ENCODE results near the gene P2RX4. TPM values are rescaled to one million over a fixed set of nuclear protein-coding genes. Genes with fewer than 3 reads are reported as not detected.

Gene P2RX4
- total and polyA plus RNA-seq, 9 of the 15 experiments (the other 6 are each of a cell fraction or from before 2014, with no cell fraction given): 6.6 to 21.5 (median 11.7) TPM

DNA sequence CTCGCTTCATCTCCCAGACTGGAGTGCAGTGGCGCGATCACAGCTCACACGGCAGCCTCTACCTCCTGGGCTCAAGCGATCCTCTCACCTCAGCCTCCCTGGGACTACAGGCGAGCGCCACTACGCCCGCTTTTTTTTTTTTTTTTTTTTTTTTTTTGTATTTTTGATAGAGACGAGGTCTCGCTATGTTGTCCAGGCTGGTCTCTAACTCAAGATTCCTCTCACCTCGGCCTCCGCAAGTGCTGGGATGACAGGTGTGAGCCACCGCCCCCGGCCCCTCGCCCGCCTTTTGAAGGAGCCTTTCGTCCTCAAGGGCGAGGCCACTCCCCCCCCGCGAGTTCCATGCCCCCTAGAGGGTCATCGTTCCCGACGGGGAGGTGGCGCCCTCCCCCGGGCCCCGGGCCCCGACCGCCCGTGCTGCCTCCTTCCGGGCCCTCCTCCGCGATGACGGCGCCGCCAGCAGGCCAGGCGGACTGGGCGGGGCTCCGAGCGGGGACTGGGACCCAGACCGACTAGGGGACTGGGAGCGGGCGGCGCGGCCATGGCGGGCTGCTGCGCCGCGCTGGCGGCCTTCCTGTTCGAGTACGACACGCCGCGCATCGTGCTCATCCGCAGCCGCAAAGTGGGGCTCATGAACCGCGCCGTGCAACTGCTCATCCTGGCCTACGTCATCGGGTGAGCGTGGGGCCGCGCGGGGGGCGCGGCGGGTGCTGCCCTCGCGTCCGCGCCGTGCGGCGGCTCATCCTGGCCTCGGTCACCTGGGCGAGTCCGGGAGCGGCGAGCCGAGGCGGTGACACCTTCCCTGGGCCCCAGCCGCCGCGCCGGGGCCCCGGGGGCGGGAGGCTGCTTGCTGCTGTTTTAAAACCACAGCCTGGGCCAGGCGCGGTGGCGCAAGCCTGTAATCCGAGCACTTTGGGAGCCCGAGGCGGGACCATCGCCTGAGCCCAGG, at the start of gene P2RX4 (continued):
- TF ChIP-seq NR3C1 (CRISPR knock-in tag; IDR thresholded peaks at IDR 0.05) (0 out of 2 replicates have a peak, but pooled peaks have one; percentile 37), ZNF79 (CRISPR knock-in tag; IDR thresholded peaks at IDR 0.05; ENCODE audit: low read depth) (no peak), MCM2 (IDR thresholded peaks at IDR 0.05; ENCODE audit: low read depth) (no peak), ZNF584 (CRISPR knock-in tag; IDR thresholded peaks at IDR 0.05; ENCODE audit: low read depth) (no peak), NBN (IDR thresholded peaks at IDR 0.05; ENCODE audit: low read depth) (no peak), MBD2 (IDR thresholded peaks at IDR 0.05; ENCODE audit: borderline replicate concordance, low read depth) (no peak), ZNF764 (CRISPR knock-in tag; IDR thresholded peaks at IDR 0.05; ENCODE audit: low read depth) (no peak), U2AF2 (optimal IDR thresholded peaks at IDR 0.05; ENCODE audit: low read depth, low read length) (no peak), CBFB (CRISPR knock-in tag; IDR thresholded peaks at IDR 0.05) (peak; percentile 15; the same call in 1 of the 2 replicates), TRIM28 (IDR thresholded peaks at IDR 0.05) (no peak), FOXA1 (IDR thresholded peaks at IDR 0.05; ENCODE audit: borderline replicate concordance) (no peak), PHF8 (IDR thresholded peaks at IDR 0.05; ENCODE audit: borderline replicate concordance, low read length) (peak; percentile 99), NRF1 (conservative IDR thresholded peaks at IDR 0.05 in 1 of 2, IDR thresholded peaks at IDR 0.05 in 1 of 2) (peak; percentile 47 to 64; a peak in 3 of 4 replicates), RBM17 (IDR thresholded peaks at IDR 0.05; ENCODE audit: borderline replicate concordance, low read depth, low read length) (no peak)
- TF ChIP-seq, protein P1, sequence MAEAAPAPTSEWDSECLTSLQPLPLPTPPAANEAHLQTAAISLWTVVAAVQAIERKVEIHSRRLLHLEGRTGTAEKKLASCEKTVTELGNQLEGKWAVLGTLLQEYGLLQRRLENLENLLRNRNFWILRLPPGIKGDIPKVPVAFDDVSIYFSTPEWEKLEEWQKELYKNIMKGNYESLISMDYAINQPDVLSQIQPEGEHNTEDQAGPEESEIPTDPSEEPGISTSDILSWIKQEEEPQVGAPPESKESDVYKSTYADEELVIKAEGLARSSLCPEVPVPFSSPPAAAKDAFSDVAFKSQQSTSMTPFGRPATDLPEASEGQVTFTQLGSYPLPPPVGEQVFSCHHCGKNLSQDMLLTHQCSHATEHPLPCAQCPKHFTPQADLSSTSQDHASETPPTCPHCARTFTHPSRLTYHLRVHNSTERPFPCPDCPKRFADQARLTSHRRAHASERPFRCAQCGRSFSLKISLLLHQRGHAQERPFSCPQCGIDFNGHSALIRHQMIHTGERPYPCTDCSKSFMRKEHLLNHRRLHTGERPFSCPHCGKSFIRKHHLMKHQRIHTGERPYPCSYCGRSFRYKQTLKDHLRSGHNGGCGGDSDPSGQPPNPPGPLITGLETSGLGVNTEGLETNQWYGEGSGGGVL (CRISPR knock-in tag; IDR thresholded peaks at IDR 0.05): no peak
- TF ChIP-seq, protein P2, sequence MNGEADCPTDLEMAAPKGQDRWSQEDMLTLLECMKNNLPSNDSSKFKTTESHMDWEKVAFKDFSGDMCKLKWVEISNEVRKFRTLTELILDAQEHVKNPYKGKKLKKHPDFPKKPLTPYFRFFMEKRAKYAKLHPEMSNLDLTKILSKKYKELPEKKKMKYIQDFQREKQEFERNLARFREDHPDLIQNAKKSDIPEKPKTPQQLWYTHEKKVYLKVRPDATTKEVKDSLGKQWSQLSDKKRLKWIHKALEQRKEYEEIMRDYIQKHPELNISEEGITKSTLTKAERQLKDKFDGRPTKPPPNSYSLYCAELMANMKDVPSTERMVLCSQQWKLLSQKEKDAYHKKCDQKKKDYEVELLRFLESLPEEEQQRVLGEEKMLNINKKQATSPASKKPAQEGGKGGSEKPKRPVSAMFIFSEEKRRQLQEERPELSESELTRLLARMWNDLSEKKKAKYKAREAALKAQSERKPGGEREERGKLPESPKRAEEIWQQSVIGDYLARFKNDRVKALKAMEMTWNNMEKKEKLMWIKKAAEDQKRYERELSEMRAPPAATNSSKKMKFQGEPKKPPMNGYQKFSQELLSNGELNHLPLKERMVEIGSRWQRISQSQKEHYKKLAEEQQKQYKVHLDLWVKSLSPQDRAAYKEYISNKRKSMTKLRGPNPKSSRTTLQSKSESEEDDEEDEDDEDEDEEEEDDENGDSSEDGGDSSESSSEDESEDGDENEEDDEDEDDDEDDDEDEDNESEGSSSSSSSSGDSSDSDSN (IDR thresholded peaks at IDR 0.05; ENCODE audit: borderline replicate concordance in 1 of 2, low read depth in 2 of 2, low read length in 2 of 2): peak; percentile 21 to 93; a peak in 3 of 4 replicates
- TF ChIP-seq, protein P3, sequence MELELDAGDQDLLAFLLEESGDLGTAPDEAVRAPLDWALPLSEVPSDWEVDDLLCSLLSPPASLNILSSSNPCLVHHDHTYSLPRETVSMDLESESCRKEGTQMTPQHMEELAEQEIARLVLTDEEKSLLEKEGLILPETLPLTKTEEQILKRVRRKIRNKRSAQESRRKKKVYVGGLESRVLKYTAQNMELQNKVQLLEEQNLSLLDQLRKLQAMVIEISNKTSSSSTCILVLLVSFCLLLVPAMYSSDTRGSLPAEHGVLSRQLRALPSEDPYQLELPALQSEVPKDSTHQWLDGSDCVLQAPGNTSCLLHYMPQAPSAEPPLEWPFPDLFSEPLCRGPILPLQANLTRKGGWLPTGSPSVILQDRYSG (tag; conservative IDR thresholded peaks at IDR 0.05; ENCODE audit: low read depth): no peak
- TF ChIP-seq, protein P4, sequence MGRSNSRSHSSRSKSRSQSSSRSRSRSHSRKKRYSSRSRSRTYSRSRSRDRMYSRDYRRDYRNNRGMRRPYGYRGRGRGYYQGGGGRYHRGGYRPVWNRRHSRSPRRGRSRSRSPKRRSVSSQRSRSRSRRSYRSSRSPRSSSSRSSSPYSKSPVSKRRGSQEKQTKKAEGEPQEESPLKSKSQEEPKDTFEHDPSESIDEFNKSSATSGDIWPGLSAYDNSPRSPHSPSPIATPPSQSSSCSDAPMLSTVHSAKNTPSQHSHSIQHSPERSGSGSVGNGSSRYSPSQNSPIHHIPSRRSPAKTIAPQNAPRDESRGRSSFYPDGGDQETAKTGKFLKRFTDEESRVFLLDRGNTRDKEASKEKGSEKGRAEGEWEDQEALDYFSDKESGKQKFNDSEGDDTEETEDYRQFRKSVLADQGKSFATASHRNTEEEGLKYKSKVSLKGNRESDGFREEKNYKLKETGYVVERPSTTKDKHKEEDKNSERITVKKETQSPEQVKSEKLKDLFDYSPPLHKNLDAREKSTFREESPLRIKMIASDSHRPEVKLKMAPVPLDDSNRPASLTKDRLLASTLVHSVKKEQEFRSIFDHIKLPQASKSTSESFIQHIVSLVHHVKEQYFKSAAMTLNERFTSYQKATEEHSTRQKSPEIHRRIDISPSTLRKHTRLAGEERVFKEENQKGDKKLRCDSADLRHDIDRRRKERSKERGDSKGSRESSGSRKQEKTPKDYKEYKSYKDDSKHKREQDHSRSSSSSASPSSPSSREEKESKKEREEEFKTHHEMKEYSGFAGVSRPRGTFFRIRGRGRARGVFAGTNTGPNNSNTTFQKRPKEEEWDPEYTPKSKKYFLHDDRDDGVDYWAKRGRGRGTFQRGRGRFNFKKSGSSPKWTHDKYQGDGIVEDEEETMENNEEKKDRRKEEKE (IDR thresholded peaks at IDR 0.05; ENCODE audit: borderline replicate concordance in 1 of 2, control insufficient read depth in 1 of 2, low read depth in 2 of 2, low read length in 1 of 2): 0 out of 4 replicates have a peak, but pooled peaks of 1 of the 2 experiments have one; percentile 12
